Gastrocnemius medialis (tissue), 4 donors: ENCODE data around the gene NPIPB2. TPM values are rescaled to one million over a fixed set of nuclear protein-coding genes. Genes with fewer than 3 reads are reported as not detected.
"Not testable (repeated sequence)": the region's sequence is repeated elsewhere in the genome, so short reads cannot be mapped to it uniquely, and the experiment has no call there.

ENCODE experiments used
- ATAC-seq, 2 donors: fragments of 150-250 bp; one replicate each; pipeline ENCODE4 v1.9.1; 2016
- DNase-seq, 2 donors: peaks; one replicate each; pipeline ENCODE4 v3.0.0-alpha.2; 2019
- H3K27ac ChIP-seq, 4 donors: fragments of 200-600 bp; sonication (generic); 1 replicate in 1 of 4; 2 replicates in 3 of 4; pipeline ENCODE4 v1.5.1; 2016 to 2018; ENCODE audit warnings: mild to moderate bottlenecking in 2 of 4, moderate library complexity in 1 of 4
- H3K27me3 ChIP-seq, 3 donors: fragments of 200-600 bp; sonication (generic) in 2 of 3; 1 replicate in 1 of 3; 2 replicates in 2 of 3; pipeline versions ENCODE4 v1.5.1 to v1.6.0; 2016 to 2019; ENCODE audit warnings: mild to moderate bottlenecking in 1 of 3, moderate library complexity in 1 of 3
- H3K36me3 ChIP-seq, 2 donors: fragments of 200-600 bp; sonication (generic) in 1 of 2; one replicate each; pipeline ENCODE4 v1.5.1; 2017 to 2018
- H3K4me1 ChIP-seq, 2 donors: fragments of 200-600 bp; sonication (generic) in 1 of 2; one replicate each; pipeline ENCODE4 v1.5.1; 2016 to 2017; ENCODE audit warnings: mild to moderate bottlenecking in 2 of 2
- H3K4me3 ChIP-seq, 4 donors: fragments of 200-600 bp; sonication (generic) in 3 of 4; 1 replicate in 1 of 4; 2 replicates in 3 of 4; pipeline ENCODE4 v1.5.1; 2016 to 2019; ENCODE audit warnings: mild to moderate bottlenecking in 2 of 4
- H3K9me3 ChIP-seq, 3 donors: fragments of 200-600 bp; sonication (generic) in 2 of 3; 1 replicate in 1 of 3; 2 replicates in 2 of 3; pipeline ENCODE4 v1.5.1; 2016 to 2019
- POLR2A ChIP-seq, 2 donors: fragments of 450-650 bp; IDR thresholded peaks; one replicate each; pipeline ENCODE4 v1.6.1; 2017; ENCODE audit warnings: antibody characterized with exemption in 2 of 2, mild to moderate bottlenecking in 2 of 2, moderate library complexity in 2 of 2
- in situ Hi-C, 4 donors: fragments of 200-750 bp; cut with MboI; loops; one replicate each; pipeline versions ENCODE4 v1.15.0 to v1.8.0; 2017; ENCODE audit warnings: low sequenced_read_pairs in 4 of 4
- intact Hi-C: fragments of 100-400 bp; cut with DNase I; formaldehyde crosslinking; loops from one replicate; pipeline ENCODE4 v1.15.1; 2023; ENCODE audit warnings: low total_unique reads
- total RNA-seq, 4 donors: library from RNA; depleted of rRNA; stranded (reverse); fragments of >200 nt; gene quantifications; one replicate each; pipeline versions ENCODE4 v1.1.0 to v1.2.3, GENCODE V29; 2016
- TF ChIP-seq, protein P1 (sequence below), 5 experiments: fragments of 450-650 bp in 3 of 5; fragments of 200-600 bp in 2 of 5; sonication (generic) in 2 of 5; IDR thresholded peaks in 4 of 5; conservative IDR thresholded peaks in 1 of 5; 1 replicate in 4 of 5; 2 replicates in 1 of 5; pipeline ENCODE4 v1.5.1; 2016 to 2019; ENCODE audit warnings: antibody characterized with exemption in 5 of 5, mild to moderate bottlenecking in 3 of 5, moderate library complexity in 3 of 5

The NPIPB2 gene
- 1 to 10 TPM in 3 of 4 donors, not detected in 1; 2.3 to 5.5 (median 4.1) TPM for total RNA-seq

GRCh38 chr16:11941945-11942344 lies at the start of gene NPIPB2:
NPIPB2 (minus strand) TSS chr16:11942045; CDS start chr16:11942045, 0 bp downstream.
- H3K36me3 ChIP-seq, ATAC-seq, H3K27me3 ChIP-seq, DNase-seq, in situ Hi-C loops, H3K27ac ChIP-seq, H3K9me3 ChIP-seq, H3K4me3 ChIP-seq, H3K4me1 ChIP-seq, intact Hi-C loops: not testable (repeated sequence)

GRCh38 chr16:11990702-11991390 lies 49.0 kb upstream of the NPIPB2 start:
- no peaks in the 10 kb centered on the region for H3K36me3 ChIP-seq
- intact Hi-C loops, result no loop called here
- H3K9me3 ChIP-seq, result no peaks in the 10 kb centered on the region
- H3K4me1 ChIP-seq, result peaks cover 0 to 10% of the 10 kb centered on the region in 2 donors
- H3K27ac ChIP-seq, result no peak overlapping the region
- ATAC-seq (no peak), DNase-seq (no peak)
- H3K27me3 ChIP-seq, result no peaks in the 10 kb centered on the region
- TF ChIP-seq POLR2A (IDR thresholded peaks at IDR 0.05), result no peak
- TF ChIP-seq, protein P1, sequence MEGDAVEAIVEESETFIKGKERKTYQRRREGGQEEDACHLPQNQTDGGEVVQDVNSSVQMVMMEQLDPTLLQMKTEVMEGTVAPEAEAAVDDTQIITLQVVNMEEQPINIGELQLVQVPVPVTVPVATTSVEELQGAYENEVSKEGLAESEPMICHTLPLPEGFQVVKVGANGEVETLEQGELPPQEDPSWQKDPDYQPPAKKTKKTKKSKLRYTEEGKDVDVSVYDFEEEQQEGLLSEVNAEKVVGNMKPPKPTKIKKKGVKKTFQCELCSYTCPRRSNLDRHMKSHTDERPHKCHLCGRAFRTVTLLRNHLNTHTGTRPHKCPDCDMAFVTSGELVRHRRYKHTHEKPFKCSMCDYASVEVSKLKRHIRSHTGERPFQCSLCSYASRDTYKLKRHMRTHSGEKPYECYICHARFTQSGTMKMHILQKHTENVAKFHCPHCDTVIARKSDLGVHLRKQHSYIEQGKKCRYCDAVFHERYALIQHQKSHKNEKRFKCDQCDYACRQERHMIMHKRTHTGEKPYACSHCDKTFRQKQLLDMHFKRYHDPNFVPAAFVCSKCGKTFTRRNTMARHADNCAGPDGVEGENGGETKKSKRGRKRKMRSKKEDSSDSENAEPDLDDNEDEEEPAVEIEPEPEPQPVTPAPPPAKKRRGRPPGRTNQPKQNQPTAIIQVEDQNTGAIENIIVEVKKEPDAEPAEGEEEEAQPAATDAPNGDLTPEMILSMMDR (IDR thresholded peaks at IDR 0.05 in 4 of 5, conservative IDR thresholded peaks at IDR 0.05 in 1 of 5), result no peak
- H3K4me3 ChIP-seq, result no peak overlapping the region
- in situ Hi-C loops, result no loop called here

DNA sequence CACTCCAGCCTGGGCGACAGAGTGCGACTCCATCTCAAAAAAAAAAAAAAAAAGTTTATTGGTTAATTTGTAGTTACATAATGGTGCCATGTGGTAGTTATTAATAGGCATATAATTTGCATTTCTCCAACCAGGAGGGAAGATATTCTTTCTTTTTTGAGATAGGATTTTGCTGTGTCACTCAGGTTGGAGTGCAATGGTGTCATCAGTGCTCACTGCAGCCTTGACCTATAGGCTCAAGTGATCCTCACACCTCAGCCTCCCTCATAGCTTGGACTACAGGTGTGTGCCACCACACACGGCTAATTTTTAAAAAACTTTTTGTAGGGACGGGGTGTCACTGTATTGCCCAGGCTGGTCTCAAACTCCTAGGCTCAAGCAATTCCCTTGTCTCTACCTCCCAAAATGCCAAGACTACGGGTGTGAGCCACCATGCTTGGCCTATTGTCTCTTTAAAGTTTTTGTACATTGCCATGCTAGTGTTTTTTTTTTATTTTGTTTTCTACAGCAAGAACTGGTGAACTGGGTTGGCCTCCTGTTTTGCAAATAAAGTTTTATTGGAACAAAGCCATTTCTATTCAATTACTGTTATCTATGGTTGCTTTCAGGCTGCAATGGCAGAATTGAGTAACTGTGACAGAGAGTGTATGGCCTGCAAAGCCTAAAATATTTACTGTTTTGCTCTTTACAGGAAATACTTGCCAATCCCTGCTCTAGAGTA lies 46.6 kb upstream of the NPIPB2 start:
- Histone ChIP-seq H3K4me3 (no peak overlapping the region), H3K36me3 (no peaks in the 10 kb centered on the region), H3K4me1 (peaks cover 0 to 3% of the 10 kb centered on the region in 2 donors), H3K9me3 (no peaks in the 10 kb centered on the region), H3K27ac (no peak overlapping the region), H3K27me3 (no peaks in the 10 kb centered on the region)
- ATAC-seq, result no peak
- no peak for DNase-seq
- TF ChIP-seq, protein P1 (IDR thresholded peaks at IDR 0.05 in 4 of 5, conservative IDR thresholded peaks at IDR 0.05 in 1 of 5), result no peak
- in situ Hi-C loops (no loop called here), intact Hi-C loops (no loop called here)

GRCh38 chr16:11986521-11987057 lies 44.7 kb upstream of the NPIPB2 start:
- intact Hi-C loops (no loop called here), in situ Hi-C loops (no loop called here)

GRCh38 chr16:11985250-11985649 lies 43.4 kb upstream of the NPIPB2 start:
- intact Hi-C loops, result no loop called here
- in situ Hi-C loops, result no loop called here
- Histone ChIP-seq H3K27ac (no peak overlapping the region), H3K27me3 (no peaks in the 10 kb centered on the region), H3K4me1 (peaks cover 0 to 3% of the 10 kb centered on the region in 2 donors), H3K4me3 (no peak overlapping the region), H3K9me3 (no peaks in the 10 kb centered on the region), H3K36me3 (no peaks in the 10 kb centered on the region)
- TF ChIP-seq POLR2A (IDR thresholded peaks at IDR 0.05), result no peak
- TF ChIP-seq, protein P1 (IDR thresholded peaks at IDR 0.05 in 4 of 5, conservative IDR thresholded peaks at IDR 0.05 in 1 of 5), result no peak
- no peak for ATAC-seq
- DNase-seq, result no peak

More at GRCh38 chr16:11986521-11987057, 44.7 kb upstream of the NPIPB2 start:
- peaks cover 0 to 3% of the 10 kb centered on the region in 2 donors for H3K4me1 ChIP-seq
- H3K4me3 ChIP-seq, result no peak overlapping the region
- DNase-seq (no peak), ATAC-seq (no peak)
- TF ChIP-seq, protein P1 (IDR thresholded peaks at IDR 0.05 in 4 of 5, conservative IDR thresholded peaks at IDR 0.05 in 1 of 5), result no peak
- no peaks in the 10 kb centered on the region for H3K36me3 ChIP-seq
- H3K27me3 ChIP-seq, result no peaks in the 10 kb centered on the region
- H3K27ac ChIP-seq, result no peak overlapping the region
- H3K9me3 ChIP-seq, result no peaks in the 10 kb centered on the region
